Left hindlimb (tissue), 1 donor: Measurements from ENCODE around the gene NHERF2.

Experiments
- DNase-seq: peaks from one replicate; pipeline ENCODE4 v3.0.0-alpha.2; 2018

Gene NHERF2

DNA sequence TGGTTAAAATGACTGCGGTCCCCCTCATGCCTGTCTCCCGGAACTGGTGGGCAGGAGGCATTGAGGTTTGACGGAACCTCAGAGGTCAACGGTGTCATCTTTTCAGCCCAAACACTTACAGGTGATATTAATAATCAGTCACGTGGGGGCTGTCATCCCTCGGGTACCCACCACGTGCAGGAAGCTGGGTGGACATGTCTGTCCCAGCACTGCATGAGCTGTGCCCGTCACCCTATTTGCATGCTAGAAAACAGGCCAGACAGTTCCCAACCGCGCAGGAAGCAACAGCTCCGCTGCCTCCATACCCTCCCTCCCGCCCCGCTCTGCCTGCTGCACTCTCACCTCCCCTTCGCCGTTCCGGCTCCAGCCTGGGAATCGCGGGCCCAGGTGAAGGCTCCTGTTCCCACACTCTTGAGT is 35.6 kb upstream of the NHERF2 start:
- no peak for DNase-seq

DNA sequence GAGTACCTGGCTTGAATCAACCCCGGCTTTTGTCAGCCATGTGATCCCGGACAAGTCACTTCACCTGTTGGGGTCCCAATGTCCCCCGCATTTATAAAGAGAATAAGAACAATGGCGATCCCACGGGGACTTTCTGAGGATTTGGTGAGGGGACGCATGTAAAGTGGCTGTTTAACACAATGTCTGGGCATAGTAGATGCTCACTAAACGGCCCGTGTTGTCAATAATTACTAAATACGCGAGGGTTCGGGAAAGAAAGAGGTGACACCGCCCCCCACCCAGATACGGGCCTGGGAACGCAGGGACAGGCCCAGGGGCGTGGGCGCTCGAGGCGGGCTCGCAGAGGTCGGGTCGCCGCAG is 35.1 kb upstream of the NHERF2 start:
- DNase-seq, result no peak

DNA sequence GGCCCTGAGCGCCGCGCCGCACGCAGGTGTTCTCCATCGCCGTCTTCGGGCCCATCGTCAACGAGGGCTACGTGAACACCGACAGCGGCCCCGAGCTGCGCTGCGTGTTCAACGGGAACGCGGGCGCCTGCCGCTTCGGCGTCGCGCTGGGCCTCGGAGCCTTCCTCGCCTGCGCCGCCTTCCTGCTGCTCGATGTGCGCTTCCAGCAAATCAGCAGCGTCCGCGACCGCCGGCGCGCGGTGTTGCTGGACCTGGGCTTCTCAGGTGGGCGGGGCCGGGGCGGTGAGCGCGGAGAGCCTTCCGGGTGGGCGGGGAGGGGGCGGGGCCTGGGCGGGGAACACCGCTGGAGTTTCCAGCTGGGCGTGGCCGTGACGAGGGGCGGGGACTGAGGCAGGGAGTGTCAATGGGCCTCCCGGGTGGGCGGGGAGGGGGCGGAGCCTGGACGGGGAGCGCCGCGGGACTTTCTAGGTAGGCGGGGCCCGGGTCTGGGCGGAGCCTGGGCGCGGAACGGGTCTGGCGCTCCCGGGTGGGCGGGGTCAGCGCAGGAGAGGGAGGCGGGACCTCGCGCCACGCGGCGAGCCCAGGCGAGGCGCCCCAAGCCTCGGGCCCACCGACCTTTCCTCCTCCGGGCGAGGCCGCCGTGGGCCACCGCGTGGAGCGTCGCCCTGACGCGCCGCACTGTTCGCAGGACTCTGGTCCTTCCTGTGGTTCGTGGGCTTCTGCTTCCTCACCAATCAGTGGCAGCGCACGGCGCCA is 34.6 kb upstream of the NHERF2 start:
- peak; percentile 95 for DNase-seq

DNA sequence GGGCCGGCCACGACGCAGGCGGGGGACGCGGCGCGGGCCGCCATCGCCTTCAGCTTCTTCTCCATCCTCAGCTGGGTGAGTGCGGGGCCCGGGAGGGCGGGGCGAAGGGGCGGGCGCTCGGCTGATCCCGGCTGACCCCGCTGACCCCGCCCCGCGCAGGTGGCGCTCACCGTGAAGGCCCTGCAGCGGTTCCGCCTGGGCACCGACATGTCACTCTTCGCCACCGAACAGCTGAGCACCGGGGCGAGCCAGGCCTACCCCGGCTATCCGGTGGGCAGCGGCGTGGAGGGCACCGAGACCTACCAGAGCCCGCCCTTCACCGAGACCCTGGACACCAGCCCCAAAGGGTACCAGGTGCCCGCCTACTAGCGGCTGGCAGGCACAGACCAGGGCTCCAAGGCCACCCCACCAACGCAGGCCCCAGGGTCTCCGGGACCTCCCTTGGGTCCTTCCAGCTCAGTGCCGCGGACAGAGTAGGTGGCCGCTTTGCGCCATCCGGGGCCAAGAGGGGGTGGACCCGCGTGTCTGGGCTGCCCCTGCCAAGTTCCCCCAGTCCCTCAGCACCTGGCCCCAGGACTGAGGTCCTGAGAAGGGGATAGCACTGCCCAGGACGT is 33.9 kb upstream of the NHERF2 start:
- no peak for DNase-seq

DNA sequence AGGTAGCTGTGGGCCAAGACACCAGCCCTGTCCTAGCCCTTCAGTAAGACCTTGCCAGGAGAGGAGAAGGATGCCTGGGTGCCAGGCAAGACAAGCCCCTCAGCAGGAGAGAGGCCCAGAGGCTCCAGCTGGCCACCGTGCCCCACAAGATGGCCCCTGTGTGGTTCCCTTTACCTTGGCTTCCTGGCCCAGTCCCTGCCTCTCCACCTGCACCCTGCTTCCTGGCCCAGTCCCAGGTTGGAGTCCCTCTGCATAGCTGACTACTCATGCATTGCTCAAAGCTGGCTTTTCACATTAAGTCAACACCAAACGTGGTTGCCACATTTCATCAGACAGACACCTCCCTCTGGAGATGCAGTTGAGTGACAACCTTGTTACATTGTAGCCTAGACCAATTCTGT is 33.0 kb upstream of the NHERF2 start:
- no peak for DNase-seq

DNA sequence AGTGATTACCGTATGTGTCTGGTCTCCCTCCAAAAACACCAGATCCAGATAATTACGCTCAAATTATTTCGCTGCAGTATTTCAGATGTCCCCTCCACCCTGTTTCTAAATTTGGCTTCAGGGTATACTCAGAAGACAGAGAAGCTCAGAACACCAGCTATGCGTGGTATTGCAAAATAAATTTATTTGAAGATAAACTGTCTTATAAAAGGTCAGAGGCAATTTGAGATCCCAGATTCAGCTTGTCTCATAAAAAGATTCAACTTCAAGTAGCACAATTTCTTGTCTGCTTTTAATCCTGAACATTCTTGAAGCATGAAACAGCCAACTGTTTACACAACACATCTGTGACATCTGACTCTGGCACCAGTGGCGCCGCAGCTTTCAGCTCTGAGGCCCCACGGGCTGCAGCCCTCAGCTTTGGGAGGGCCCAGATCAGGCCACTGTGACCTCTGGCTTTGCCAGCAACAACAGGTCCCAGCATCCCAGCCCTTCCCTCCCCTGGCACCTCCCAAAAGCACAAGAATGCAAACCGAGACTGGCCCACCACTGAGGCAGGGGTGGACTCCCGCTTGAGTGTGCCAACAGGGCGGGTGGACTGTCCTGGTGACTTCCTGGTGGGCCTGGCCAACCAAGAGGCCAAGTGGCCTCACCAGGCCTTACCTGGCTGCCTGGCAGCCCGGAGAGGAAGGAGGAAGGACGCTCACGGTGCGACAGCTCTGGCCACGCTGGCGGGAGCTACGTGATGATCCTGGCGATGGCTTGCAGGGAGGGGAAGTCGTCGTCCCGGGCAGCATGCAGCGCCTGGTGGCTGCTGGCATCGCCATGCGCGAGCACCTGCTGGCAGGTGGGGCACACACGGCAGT is 29.0 kb upstream of the NHERF2 start:
- no peak for DNase-seq

DNA sequence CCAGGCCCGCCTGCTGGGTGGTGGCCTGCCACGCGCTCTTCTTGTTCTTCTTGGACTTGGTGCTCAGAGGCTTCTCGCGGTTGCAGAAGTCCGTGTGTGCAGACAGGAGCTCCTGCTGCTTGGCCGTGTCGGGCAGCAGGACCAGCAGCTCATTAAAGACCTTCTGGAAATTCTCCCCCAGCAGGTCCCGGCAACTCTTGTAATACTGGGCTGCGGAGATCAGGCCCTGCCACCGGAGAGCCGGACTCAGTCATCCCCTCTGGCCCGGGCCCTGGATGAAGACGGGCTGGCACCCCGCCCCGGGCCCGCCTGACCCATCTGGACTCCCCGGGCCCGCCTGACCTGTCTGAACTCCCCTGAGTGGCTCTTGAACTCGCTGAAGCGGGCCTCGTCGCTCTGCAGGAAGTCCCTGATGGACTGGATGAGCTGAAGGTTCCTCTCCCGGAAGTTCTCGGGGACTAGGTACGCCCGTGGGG is 28.3 kb upstream of the NHERF2 start:
- no peak for DNase-seq

DNA sequence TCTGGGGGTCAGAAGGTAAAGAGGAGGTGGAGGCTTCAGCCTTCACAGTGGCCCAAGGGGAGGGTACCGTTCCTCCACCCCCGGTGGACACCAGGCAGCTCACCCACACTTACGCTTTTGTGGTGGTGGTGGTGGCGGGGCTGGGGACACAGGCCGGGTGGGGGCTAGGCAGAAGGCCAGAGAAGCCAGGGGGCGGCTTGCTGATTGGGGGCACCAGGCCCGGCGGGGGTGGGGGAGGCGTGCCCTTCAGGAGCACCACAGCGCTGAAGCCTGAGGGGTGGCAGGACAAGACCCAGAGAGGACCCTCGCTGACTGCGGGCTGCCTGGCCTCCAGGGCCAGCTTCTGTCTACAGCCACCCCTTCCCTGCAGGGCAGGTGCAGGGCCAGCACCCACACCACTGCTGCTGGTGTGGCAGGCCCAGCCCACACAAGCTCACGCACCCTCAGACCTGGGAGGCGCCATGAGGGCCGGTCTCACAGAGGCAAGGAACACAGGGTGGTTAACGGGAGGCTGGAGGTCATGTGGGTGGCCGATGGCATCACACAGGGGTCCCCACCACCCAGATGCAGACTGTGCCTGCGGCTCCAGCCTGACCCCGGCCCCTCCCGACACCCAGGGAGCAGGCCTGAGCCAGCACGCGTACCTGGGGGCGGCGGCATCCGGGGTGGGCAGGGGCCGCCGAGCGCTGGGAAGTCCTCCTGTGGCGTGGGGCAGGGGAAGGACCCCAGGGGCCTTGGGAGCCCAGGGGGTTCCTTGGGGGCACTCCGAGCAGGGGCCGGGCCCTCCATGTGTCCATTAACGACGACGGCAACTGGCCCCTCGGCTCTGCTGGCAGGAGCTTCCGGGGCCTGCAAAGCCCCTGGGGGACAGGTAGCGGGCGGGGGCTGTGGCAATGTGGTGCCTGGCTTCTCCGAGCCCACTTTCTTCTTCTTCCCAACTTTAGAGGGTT is 27.6 kb upstream of the NHERF2 start:
- DNase-seq, result no peak

DNA sequence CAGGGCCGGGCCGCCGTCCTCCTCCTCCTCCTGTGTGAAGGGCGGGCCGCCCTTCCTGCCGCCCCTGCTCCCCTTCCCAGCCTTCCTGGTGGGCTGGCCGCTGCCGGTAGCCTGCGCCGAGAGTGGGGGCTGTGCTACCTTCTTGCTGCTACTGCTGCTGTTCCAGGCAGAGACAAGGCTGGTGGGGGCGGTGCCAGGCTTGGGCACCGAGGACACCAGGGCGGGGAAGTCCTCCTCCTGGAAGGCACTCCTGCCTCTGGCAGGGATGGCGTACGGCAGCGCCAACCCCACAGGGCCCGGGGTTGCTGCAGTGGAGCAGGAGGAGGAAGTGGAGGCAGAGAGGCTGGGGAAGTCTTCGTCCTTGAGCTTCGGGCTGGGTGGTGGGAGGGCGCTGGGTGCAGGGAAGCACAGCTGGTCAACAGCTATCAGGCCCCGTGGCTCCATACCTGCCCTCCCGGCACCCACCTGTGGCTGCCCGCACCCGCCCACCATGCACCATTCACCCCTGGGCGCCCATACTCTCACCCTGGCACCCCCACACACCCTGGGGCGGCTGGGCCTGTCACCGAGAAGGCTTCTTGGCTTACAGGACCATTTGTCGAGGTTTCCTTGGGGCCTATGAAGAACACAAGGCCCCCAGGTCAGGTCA is 26.7 kb upstream of the NHERF2 start:
- DNase-seq, result no peak

DNA sequence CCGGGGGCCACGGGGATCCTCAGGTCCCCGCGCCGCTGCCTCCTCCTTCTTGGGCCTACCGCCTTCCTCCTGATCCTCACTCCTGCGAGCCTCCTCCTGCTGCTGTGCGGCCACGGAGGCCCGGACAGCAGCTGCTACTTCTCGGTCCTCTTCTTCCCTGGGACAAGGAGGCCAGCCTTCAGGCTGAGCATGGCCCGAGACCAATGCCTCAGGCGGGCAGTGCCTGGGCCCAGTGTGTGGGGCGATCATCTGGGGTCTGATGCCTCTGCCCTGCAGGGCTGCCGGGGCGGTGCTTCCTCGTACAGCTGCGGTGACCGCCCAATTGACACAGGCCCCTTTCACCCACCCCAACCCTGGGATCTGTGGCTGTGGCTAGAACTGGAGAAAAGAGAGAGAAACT is 25.7 kb upstream of the NHERF2 start:
- no peak for DNase-seq

DNA sequence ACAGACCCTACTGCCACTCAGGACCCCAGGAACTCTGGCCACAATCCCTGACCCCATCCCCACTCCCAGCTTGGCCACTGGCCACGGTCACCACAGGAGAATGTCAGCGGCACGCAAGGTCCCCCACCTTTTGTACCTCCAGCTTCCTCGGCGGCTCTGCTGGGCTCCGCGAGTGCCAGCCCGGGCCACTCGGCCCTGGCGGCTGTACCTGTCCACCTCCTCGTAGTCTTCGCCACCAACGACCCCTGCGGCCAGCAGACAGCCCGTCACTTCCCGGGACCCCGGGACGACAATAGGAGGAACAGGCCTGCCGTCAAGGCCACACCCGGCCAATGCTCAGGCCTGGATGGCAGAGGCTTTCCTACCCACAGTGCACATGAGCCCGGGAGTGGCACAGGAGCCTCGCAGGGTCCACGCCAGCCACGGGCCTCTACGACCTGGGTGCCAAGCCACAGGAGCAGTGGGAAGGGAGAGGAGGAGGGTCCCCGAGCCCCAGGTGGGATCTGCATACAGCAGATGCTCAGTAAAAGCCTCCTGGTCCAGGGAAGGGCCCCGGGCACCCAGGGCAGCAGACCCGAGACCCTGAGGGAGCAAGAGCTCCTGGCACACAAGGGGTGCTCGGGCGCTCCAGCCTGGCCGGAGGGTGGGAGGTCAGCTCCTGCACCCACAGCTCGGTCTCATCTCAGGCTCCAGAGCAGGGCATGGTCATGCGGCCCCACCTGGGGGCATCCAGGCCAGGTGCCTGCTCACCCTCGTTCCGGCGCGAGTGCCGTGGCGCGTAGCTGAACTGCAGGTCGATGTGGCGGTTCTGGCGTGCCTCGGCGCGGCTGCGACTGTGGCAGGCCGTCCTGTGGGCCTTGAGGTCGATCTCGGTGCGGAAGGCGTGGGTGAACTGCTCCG is 25.0 kb upstream of the NHERF2 start:
- DNase-seq, result no peak

DNA sequence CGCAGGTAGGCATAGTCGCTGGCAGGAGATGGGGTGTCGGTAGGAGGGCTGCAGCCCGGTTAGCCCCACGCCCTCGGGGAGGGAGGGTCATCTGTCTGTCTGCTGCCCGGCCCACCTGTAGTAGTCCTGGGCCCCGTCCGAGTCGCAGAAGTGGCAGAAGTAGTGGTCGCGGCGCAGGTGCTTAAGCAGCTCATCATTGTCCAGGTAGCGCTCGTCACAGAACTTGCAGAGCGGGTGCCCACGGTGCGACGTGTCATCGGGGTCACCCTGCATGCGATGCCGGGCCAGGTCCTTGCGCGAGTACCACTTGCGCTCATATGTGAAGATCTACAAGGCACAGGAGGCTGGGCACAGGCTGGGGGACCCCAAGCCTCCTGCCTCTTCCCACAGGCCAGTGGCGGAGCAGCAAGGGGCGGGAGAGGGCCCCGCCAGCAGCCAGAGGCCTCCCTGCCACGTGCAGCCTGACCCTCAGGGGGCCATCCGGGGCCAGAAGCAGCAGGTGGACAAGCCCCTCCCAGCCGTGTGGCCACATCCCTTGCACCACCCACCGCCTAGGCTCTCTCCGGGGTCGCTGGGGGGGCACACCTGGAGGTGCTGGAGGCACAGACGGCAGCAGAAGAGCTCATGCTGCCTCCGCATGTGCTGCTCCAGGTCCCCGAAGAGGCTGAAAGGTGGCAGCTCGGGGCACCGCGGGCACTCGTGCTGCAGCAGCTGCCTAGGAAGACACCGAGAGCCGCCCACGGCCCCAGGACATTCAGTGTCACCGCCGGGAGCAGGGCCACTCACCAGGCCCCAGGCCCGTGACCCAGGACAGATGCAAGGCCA is 24.1 kb upstream of the NHERF2 start:
- DNase-seq, result no peak

DNA sequence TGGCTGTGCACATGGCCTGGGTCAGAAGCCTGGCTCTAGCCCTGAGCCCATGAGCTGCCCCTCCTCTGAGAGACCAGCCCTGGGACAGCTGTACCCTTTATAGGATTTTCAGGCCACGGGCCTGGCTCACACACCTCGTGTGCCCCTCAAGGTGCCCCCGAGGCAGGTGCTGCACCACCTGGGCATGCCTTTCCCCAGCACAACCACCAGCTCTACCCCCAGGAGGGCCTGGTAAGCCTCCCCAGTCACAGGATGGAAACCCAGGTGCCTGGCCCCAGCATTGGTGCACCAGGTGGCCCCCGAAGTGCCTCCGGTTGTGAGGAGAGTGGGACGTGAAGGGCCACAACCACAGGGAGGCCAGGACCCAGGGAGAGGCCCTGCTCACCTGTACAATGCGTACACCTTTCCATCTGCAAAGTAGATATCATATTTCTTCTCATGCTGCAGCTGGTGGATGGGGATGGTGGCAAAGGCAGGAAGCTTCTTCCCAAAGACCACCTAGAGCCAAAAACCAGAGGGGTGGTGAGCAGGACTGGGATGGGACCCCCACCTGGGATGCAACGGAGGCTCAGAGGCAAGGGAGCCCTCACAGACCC is 23.4 kb upstream of the NHERF2 start:
- no peak for DNase-seq

DNA sequence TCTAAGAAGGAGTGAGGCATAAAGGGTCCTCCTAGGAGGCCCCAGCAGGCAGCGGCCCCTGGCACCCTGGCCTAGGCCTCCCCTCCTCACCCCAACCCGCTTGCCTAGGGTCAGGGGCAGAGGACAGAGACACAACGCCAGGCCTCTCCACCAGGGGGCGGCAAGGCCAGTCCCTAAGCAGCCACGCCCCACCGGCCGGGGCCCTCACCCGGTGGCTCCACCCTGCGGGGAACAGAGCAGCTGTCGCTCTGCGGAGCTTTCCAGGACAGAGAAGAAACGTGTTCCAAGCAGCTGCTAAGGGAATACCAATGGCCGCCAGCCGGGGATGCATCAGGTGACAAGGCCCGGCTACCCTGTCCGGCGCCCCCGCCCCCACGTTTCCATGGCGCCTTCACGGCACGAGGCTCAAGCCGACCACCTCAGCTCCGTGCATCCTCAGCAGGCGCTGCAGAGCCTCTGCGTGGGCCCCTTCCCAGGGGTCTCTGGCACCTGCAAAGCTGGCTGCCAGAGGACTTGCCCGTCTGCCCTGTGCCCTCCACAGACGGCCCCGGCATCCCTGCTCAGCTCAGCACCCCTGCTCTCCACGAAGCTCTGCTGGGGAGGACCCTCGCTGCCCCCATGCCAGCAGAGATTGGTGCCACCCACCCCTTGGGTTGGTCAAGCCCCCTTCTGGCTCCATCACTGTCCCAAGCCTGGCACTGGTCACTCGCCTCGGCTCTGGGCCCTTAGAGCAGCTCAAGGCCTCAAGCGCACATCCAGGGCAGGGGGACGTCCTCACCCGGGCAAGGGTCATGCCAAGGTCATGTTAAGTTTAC is 22.7 kb upstream of the NHERF2 start:
- peak; percentile 90 for DNase-seq

DNA sequence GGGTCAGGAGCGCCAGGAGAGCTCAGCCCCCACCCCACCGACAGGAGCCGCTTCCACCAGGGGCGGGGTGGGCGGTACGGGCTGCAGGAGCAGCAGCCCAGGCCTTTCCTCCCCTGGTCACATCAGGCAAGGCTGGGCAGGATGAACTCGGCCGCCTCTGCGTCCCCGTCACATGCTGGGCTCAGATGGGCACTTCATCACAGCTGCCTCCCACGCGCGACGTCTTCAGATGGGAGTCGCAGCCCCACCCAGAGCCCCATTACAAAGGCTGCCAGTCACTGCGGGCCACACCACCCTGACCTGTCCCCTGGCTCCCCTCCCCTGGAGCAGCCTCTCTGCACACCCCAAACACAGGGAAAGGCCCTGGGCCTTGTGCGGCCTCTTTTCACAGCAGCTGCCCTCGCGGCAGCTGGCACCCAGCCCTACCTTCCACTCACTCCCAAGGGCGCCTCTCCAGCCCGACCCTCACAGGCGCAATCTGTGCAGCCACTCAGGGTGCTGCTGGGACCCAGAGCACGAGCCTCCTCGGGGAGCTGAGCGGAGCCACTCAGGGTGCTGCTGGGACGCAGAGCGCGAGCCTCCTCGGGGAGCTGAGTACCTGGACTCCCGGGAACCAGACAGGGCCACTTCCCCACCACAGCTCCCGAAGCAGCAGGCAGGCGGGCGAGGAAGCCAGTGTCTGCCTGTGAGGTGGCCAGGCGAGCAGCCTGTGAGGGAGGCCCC is 21.7 kb upstream of the NHERF2 start:
- DNase-seq, result no peak

DNA sequence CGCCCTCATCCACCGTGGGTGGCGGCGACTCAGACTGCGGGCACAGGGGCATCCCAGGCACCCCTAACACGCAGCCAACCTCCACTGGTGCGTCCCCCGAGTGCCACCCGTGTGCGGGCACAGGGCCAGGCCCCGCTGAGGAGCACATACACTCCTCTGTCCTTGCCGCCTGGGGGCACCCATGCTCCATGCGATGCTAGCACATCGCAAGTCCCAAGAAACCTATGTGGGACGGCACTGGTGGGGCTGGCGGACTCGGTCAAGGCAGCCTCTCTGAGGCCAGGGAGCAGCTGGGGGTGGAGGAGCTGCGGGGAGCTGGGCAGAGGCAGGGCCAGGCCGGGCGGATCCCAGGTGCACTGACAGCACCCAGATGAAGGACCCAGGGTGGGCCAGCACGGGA is 21.1 kb upstream of the NHERF2 start:
- DNase-seq, result no peak

DNA sequence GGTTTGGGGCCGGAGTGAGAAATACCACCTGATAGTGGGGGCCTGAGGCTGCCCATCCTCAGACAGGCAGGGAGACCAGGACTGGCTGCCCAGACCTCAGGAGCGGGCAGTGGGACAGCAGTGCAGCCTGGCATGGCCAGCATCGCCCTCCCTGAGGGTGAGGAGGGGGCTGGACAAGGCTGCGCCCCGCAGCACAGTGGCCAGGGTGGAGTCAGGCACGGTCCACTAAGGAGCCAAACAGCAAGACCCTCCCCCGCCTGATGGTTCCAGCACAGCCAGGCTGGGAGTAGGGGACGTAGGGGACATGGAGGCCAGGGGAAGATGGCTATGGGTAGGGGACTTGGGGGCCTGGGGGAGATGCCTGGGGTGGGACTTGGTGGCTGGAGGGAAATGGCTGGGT is 20.4 kb upstream of the NHERF2 start:
- no peak for DNase-seq
